ENCODE data around the gene ZNF518A. TPM values are rescaled to one million over a fixed set of nuclear protein-coding genes. Genes with fewer than 3 reads are reported as not detected.

The ZNF518A gene
- total RNA-seq, result 4.9 and 8.7 TPM in 2 replicates

DNA sequence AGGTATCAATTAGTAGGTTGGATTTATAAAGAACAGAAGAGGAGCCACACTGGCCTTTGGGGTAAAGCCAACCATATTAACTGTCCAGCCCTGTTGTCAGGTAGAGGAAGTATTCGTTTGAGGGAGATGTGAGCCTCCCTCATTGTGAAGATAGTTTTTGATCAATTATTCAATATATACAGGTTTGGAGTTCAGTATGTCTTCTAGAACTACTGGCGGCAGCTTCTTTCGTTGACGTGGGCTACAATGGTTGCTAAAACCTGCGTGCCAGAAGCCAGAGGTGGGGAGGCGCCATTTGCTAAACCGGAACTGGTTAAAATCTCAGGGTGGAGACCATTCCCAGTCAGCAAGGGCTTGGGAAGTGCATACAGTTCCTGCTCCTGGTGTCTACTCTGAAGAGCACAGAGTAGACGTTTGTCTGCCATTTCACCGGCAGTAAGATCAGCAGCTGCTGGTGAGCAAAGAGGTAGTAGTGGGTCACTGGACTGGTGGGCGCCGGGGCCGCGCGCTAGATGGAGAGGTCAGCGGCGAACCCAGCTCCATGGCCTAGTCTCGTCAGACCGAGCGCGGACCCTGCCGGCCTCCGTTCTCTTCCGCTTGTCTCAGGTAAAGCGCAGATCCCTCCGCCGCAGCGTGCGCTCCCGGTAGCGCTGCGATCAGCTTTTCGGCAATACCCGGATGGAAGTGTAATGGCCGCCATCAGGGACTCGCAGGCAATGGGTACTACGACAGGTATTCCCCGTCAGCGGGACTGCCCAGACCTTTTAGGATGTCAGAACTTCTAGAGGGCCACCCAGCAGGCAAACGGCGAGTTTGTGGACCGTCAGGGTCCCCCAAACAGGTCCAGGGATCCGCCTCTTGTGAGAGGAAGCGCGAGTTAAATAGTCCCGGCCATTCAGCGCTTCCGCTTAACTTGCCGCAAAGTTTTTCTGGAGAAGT is at the start of gene ZNF518A:
ZNF518A (plus strand) TSS at position 911 of the 939 bp plus-strand sequence. CDS start 26,026 bp downstream, outside the sequence.

Other genes starting within 250 kb of the ZNF518A start
- gene CC2D2B, start 222.3 kb upstream of the ZNF518A start, total RNA-seq, result not detected in 2 replicates
- gene CCNJ, start 86.7 kb upstream of the ZNF518A start, total RNA-seq, result 8.6 and 9.9 TPM in 2 replicates
- not detected in 2 replicates for gene BLNK, start 141.3 kb downstream of the ZNF518A start, total RNA-seq
- gene DNTT, start 174.1 kb downstream of the ZNF518A start, total RNA-seq, result not detected in 2 replicates
- gene OPALIN, start 228.7 kb downstream of the ZNF518A start, total RNA-seq, result not detected in 2 replicates